H9 (cell line): ENCODE results near the gene MAGI1. TPM values are rescaled to one million over a fixed set of nuclear protein-coding genes. Genes with fewer than 3 reads are reported as not detected.
"Not testable (repeated sequence)": the region's sequence is repeated elsewhere in the genome, so short reads cannot be mapped to it uniquely, and the experiment has no call there.

ENCODE experiments used
- DNase-seq: peaks from one replicate; pipeline ENCODE4 v3.0.0-alpha.2; 2017
- H2AFZ ChIP-seq: one replicate; pipeline ENCODE4 v1.6.1; 2013; ENCODE audit warnings: mild to moderate bottlenecking, low read length, control low read depth, moderate library complexity
- H2AK5ac ChIP-seq: 2 replicates; pipeline ENCODE4 v1.6.1; 2013; ENCODE audit warnings: low read length, control low read depth, mixed read lengths; ENCODE audit not compliant: insufficient read length
- H2BK120ac ChIP-seq: one replicate; pipeline ENCODE4 v1.6.1; 2013; ENCODE audit warnings: low read depth, mild to moderate bottlenecking, low read length, control low read depth, inconsistent platforms; ENCODE audit not compliant: poor library complexity, severe bottlenecking
- H2BK12ac ChIP-seq: 2 replicates; pipeline ENCODE4 v1.6.1; 2013; ENCODE audit warnings: low read length, control low read depth, mixed read lengths, low read depth; ENCODE audit not compliant: insufficient read length
- H2BK15ac ChIP-seq: 2 replicates; pipeline ENCODE4 v1.6.1; 2013; ENCODE audit warnings: low read depth, low read length, control low read depth
- H2BK20ac ChIP-seq: one replicate; pipeline ENCODE4 v1.6.1; 2013; ENCODE audit warnings: low read depth, mild to moderate bottlenecking, low read length, control low read depth, inconsistent platforms; ENCODE audit not compliant: poor library complexity, severe bottlenecking
- H2BK5ac ChIP-seq: 2 replicates; pipeline ENCODE4 v1.6.1; 2013; ENCODE audit warnings: low read length, control low read depth, mixed read lengths; ENCODE audit not compliant: insufficient read length
- H3K14ac ChIP-seq: 2 replicates; pipeline ENCODE4 v1.6.1; 2013; ENCODE audit warnings: low read length, control low read depth; ENCODE audit not compliant: insufficient read depth
- H3K18ac ChIP-seq: 2 replicates; pipeline ENCODE4 v1.6.1; 2013; ENCODE audit warnings: low read depth, mild to moderate bottlenecking, mixed read lengths, low read length, control low read depth; ENCODE audit not compliant: insufficient read length
- H3K23ac ChIP-seq: 2 replicates; pipeline ENCODE4 v1.6.1; 2013; ENCODE audit warnings: low read length, control low read depth, mixed read lengths, low read depth; ENCODE audit not compliant: insufficient read length
- H3K23me2 ChIP-seq: 2 replicates; pipeline ENCODE4 v1.6.1; 2013; ENCODE audit warnings: low read depth, mild to moderate bottlenecking, mixed read lengths, low read length, control low read depth; ENCODE audit not compliant: insufficient read length, poor library complexity, severe bottlenecking
- H3K27ac ChIP-seq: 2 replicates; pipeline ENCODE4 v1.5.1; 2013; ENCODE audit warnings: low read length, control low read depth, mixed read lengths, low read depth; ENCODE audit not compliant: insufficient read length
- H3K27me3 ChIP-seq: 2 replicates; pipeline ENCODE4 v1.6.1; 2013; ENCODE audit warnings: low read length, control low read depth, inconsistent platforms; ENCODE audit not compliant: insufficient read depth
- H3K4ac ChIP-seq: 2 replicates; pipeline ENCODE4 v1.6.1; 2013; ENCODE audit warnings: low read depth, mild to moderate bottlenecking, control low read depth, inconsistent platforms, low read length, moderate library complexity
- H3K4me1 ChIP-seq: 2 replicates; pipeline ENCODE4 v1.6.1; 2013; ENCODE audit warnings: low read length, control low read depth, inconsistent platforms; ENCODE audit not compliant: insufficient read depth
- H3K4me2 ChIP-seq: 2 replicates; pipeline ENCODE4 v1.6.1; 2013; ENCODE audit warnings: low read length, control low read depth, mixed read lengths; ENCODE audit not compliant: insufficient read length, insufficient read depth
- H3K56ac ChIP-seq: 2 replicates; pipeline ENCODE4 v1.6.1; 2013; ENCODE audit warnings: low read depth, mild to moderate bottlenecking, mixed read lengths, low read length, control low read depth; ENCODE audit not compliant: insufficient read length
- H3K79me1 ChIP-seq: 2 replicates; pipeline ENCODE4 v1.6.1; 2013; ENCODE audit warnings: low read depth, mild to moderate bottlenecking, moderate library complexity, low read length, control low read depth, inconsistent platforms; ENCODE audit not compliant: insufficient read depth, poor library complexity, severe bottlenecking
- H3K79me2 ChIP-seq: 2 replicates; pipeline ENCODE4 v1.6.1; 2013; ENCODE audit warnings: low read length, control low read depth, inconsistent platforms; ENCODE audit not compliant: insufficient read depth
- H3K9ac ChIP-seq: 2 replicates; pipeline ENCODE4 v1.6.1; 2013; ENCODE audit warnings: low read length, control low read depth, mixed read lengths; ENCODE audit not compliant: insufficient read length; ENCODE audit errors: extremely low read depth
- H3K9me3 ChIP-seq: one replicate; pipeline ENCODE4 v1.6.1; 2013; ENCODE audit warnings: low read depth, low read length, inconsistent platforms; ENCODE audit not compliant: control insufficient read depth
- H3T11ph ChIP-seq: one replicate; pipeline ENCODE4 v1.6.1; 2013; ENCODE audit warnings: mild to moderate bottlenecking, low read length, control low read depth, inconsistent platforms
- H4K20me1 ChIP-seq: one replicate; pipeline ENCODE4 v1.6.1; 2013; ENCODE audit not compliant: control insufficient read depth, insufficient read length, insufficient read depth
- H4K5ac ChIP-seq: 2 replicates; pipeline ENCODE4 v1.6.1; 2013; ENCODE audit warnings: low read depth, mild to moderate bottlenecking, mixed read lengths, low read length, control low read depth; ENCODE audit not compliant: insufficient read length
- H4K8ac ChIP-seq: replicated peaks from 2 replicates; pipeline ENCODE4 v1.6.1; 2013; ENCODE audit warnings: low read length, control low read depth, mixed read lengths, low read depth; ENCODE audit not compliant: insufficient read length
- H4K91ac ChIP-seq: 2 replicates; pipeline ENCODE4 v1.6.1; 2013; ENCODE audit warnings: low read depth, mild to moderate bottlenecking, moderate library complexity, mixed read lengths, low read length, control low read depth; ENCODE audit not compliant: insufficient read length
- H3K27ac Mint-ChIP-seq, 3 experiments: 2 replicates in 2 of 3; 3 replicates in 1 of 3; pipeline ENCODE4 v1.8.0; 2020 to 2021; ENCODE audit warnings: mixed read lengths in 3 of 3, mild to moderate bottlenecking in 1 of 3, moderate library complexity in 1 of 3
- H3K27me3 Mint-ChIP-seq: 2 replicates; pipeline ENCODE4 v1.8.0; 2021; ENCODE audit warnings: low read depth, mild to moderate bottlenecking, moderate library complexity, mixed read lengths
- H3K36me3 Mint-ChIP-seq, 3 experiments: 2 replicates in 2 of 3; 3 replicates in 1 of 3; pipeline ENCODE4 v1.8.0; 2020 to 2021; ENCODE audit warnings: low read depth in 3 of 3, mixed read lengths in 3 of 3; ENCODE audit not compliant: insufficient read depth in 1 of 3
- H3K4me1 Mint-ChIP-seq, 2 experiments: 2 replicates each; pipeline ENCODE4 v1.8.0; 2020; ENCODE audit warnings: mixed read lengths in 2 of 2
- H3K4me3 Mint-ChIP-seq, 2 experiments: 2 replicates in 1 of 2; 3 replicates in 1 of 2; pipeline ENCODE4 v1.8.0; 2020 to 2021; ENCODE audit warnings: mild to moderate bottlenecking in 2 of 2, mixed read lengths in 2 of 2, moderate library complexity in 1 of 2
- H3K9me3 Mint-ChIP-seq, 2 experiments: 2 replicates in 1 of 2; 3 replicates in 1 of 2; pipeline ENCODE4 v1.8.0; 2020; ENCODE audit warnings: mild to moderate bottlenecking in 2 of 2, mixed read lengths in 2 of 2, moderate library complexity in 1 of 2
- whole genome bisulfite sequencing: extraction: QIAGEN DNeasy Blood & Tissue Kit; methylation state at CpG from one replicate; pipeline ENCODE4 v1.1.7; 2013; ENCODE audit warnings: missing lambda C conversion rate, low lambda C conversion rate, mixed read lengths; ENCODE audit not compliant: insufficient read length; ENCODE audit errors: extremely low coverage; 5-methylcytosine and 5-hydroxymethylcytosine counted together
- total RNA-seq: library from RNA; stranded (reverse); gene quantifications from 2 replicates; pipeline ENCODE4 v1.2.1, GENCODE V29; 2021
- TF ChIP-seq, protein P1 (sequence below): fragments of 200-600 bp; sonication (generic); conservative IDR thresholded peaks from 3 replicates; pipeline ENCODE4 v1.8.0; 2021; ENCODE audit warnings: antibody characterized with exemption, mild to moderate bottlenecking

The MAGI1 gene
- total RNA-seq, 1 experiment from 2014 or later, result 65.7 TPM

DNA sequence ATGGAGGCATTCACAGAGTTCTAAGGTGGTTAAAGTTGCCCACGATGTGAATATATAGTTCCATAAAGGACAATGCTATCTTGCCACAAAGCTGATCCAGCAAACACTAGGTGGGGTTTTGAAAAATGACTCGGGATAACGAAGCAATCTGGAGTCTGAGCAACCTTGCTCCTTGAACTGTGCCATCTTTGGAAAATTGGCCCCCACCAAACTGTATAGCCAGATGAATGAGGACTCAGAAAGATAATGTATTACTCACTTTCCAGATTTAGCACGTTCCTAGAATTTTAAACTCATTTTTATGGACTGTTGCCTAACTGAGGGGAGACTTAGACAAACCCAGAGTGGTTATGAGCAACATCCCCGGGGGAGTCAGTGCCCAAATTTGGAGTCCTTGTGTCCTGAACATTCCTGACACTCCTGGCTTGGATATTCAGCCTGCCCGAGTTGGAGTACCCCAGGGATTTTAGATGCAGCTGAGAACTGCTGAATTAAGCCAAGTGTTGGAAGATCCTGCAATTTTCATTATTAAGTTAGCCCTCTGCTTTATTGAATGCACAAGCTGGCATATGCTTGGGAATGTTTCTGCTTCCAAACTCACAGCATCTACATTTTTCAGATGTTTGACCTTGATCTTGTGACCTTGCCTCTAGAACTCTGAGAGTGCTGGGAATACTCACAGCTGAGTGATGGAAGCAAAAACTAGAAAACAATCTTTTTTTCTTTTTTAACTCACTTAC lies 8.8 kb upstream of the MAGI1 start:
- Histone ChIP-seq H3K79me1 (no peaks in the 10 kb centered on the region), H3K79me2 (no peaks in the 10 kb centered on the region), H2AFZ (no peak overlapping the region), H3K27me3 (no peaks in the 10 kb centered on the region), H2AK5ac (no peak overlapping the region), H3K14ac (no peak overlapping the region), H2BK20ac (peak overlapping the region; percentile 45), H3K18ac (no peak overlapping the region), H3K4ac (no peak overlapping the region), H2BK12ac (no peak overlapping the region), H4K20me1 (no peaks in the 10 kb centered on the region), H3K4me1 (no peaks in the 10 kb centered on the region), H3K9me3 (no peaks in the 10 kb centered on the region), H3T11ph (no peak overlapping the region), H4K5ac (no peak overlapping the region), H2BK15ac (no peak overlapping the region), H3K27ac (no peak overlapping the region), H3K9ac (no peak overlapping the region), H2BK5ac (no peak overlapping the region), H3K23me2 (no peaks in the 10 kb centered on the region), H3K23ac (no peak overlapping the region), H3K56ac (no peak overlapping the region), H2BK120ac (no peak overlapping the region), H4K91ac (no peak overlapping the region), H4K8ac (no peak overlapping the region), H3K4me2 (no peak overlapping the region)
- peaks cover 6 to 9% of the 10 kb centered on the region in 2 experiments for H3K4me1 Mint-ChIP-seq
- peaks cover 0 to 5% (median 0%) of the 10 kb centered on the region in 3 experiments; a peak in 1 of 7 replicates for H3K36me3 Mint-ChIP-seq
- no CpG with 5 or more reads among the region's 6 CpGs for WGBS
- DNase-seq, result no peak
- H3K4me3 Mint-ChIP-seq, result no peak overlapping the region
- H3K9me3 Mint-ChIP-seq, result peaks cover 0 to 4% of the 10 kb centered on the region in 2 experiments; a peak in 1 of 5 replicates
- H3K27me3 Mint-ChIP-seq, result no peaks in the 10 kb centered on the region
- H3K27ac Mint-ChIP-seq, result peak overlapping the region in 1 of 3 experiments; percentile 76; a peak in 2 of 7 replicates
- TF ChIP-seq, protein P1, sequence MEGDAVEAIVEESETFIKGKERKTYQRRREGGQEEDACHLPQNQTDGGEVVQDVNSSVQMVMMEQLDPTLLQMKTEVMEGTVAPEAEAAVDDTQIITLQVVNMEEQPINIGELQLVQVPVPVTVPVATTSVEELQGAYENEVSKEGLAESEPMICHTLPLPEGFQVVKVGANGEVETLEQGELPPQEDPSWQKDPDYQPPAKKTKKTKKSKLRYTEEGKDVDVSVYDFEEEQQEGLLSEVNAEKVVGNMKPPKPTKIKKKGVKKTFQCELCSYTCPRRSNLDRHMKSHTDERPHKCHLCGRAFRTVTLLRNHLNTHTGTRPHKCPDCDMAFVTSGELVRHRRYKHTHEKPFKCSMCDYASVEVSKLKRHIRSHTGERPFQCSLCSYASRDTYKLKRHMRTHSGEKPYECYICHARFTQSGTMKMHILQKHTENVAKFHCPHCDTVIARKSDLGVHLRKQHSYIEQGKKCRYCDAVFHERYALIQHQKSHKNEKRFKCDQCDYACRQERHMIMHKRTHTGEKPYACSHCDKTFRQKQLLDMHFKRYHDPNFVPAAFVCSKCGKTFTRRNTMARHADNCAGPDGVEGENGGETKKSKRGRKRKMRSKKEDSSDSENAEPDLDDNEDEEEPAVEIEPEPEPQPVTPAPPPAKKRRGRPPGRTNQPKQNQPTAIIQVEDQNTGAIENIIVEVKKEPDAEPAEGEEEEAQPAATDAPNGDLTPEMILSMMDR, result no peak

DNA sequence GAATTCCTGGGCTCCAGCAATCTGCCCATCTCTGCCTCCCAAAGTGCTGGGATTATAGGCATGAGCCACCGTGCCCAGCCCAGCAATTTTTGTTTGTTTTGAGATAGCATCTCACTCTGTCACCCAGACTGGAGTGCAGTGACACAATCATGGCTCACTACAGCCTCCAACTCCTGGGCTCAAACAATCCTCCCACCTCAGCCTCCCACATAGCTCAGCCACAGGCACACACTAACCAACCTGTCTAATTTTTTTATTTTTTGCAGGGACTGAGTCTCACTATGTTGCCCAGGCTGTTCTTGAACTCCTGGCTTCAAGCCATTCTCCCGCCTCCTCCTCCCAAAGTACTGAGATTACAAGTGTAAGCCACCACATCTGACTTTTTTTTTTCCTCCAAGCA lies 7.6 kb upstream of the MAGI1 start:
- H3K14ac ChIP-seq, H3K27me3 ChIP-seq, H2AK5ac ChIP-seq, H3K79me2 ChIP-seq, H3K23ac ChIP-seq, H2BK5ac ChIP-seq, H3K23me2 ChIP-seq, H3K36me3 Mint-ChIP-seq, H2BK12ac ChIP-seq, H3K9ac ChIP-seq, H3K4me1 ChIP-seq, H3K18ac ChIP-seq, H3K9me3 Mint-ChIP-seq, H3K4me2 ChIP-seq, H3K27ac ChIP-seq, H3K27me3 Mint-ChIP-seq, H2BK20ac ChIP-seq, H4K8ac ChIP-seq, H2BK120ac ChIP-seq, H3T11ph ChIP-seq, H3K56ac ChIP-seq, H3K4ac ChIP-seq, H2AFZ ChIP-seq, H2BK15ac ChIP-seq, H4K5ac ChIP-seq, H4K20me1 ChIP-seq, DNase-seq, H4K91ac ChIP-seq, H3K79me1 ChIP-seq, H3K27ac Mint-ChIP-seq, H3K4me3 Mint-ChIP-seq, H3K9me3 ChIP-seq: not testable (repeated sequence)
- peaks cover 8 to 10% of the 10 kb centered on the region in 2 experiments for H3K4me1 Mint-ChIP-seq
- no CpG with 5 or more reads among the region's 2 CpGs for WGBS
